OCI-LY7 (cell line): Measurements from ENCODE around the gene STN1. TPM values are rescaled to one million over a fixed set of nuclear protein-coding genes. Genes with fewer than 3 reads are reported as not detected.

Experiments
- BruUV-seq: library from RNA; stranded (reverse); fragments of 400-500 nt; replicated peaks from 2 replicates; lab custom pipeline; 2021; lab: Mats Ljungman, UMichigan
- CTCF ChIA-PET: fragments of 300-600 bp; sonication (Branson Sonifier 250); formaldehyde crosslinking; loops from one replicate; lab custom pipeline; 2022; ENCODE audit warnings: antibody characterized with exemption; ENCODE audit not compliant: unreplicated experiment; lab: Charles Lee
- POLR2A ChIA-PET: fragments of 300-600 bp; sonication (Branson Sonifier 250); formaldehyde crosslinking; loops from one replicate; lab custom pipeline; 2022; ENCODE audit warnings: antibody characterized with exemption; lab: Charles Lee
- DNase-seq: peaks from one replicate; pipeline ENCODE4 v3.0.0-alpha.2; 2015; ENCODE audit warnings: low spot score
- H2AFZ ChIP-seq: fragments of 200-600 bp; sonication (generic), shearing (Covaris generic); 2 replicates; pipeline ENCODE4 v1.6.1; 2014; ENCODE audit warnings: mild to moderate bottlenecking, antibody characterized with exemption, low read length, moderate library complexity
- H3K27ac ChIP-seq: fragments of 200-600 bp; sonication (generic); 2 replicates; pipeline ENCODE4 v1.5.1; 2014; ENCODE audit warnings: mixed run types, low read depth, mild to moderate bottlenecking, moderate library complexity, low read length, inconsistent platforms; ENCODE audit not compliant: poor library complexity, severe bottlenecking
- H3K36me3 ChIP-seq: fragments of 200-600 bp; sonication (generic); 2 replicates; pipeline ENCODE4 v1.6.1; 2014; ENCODE audit warnings: mild to moderate bottlenecking, antibody characterized with exemption, low read length, moderate library complexity, mixed read lengths; ENCODE audit not compliant: insufficient read depth
- H3K4me1 ChIP-seq: fragments of 200-600 bp; sonication (generic); 2 replicates; pipeline ENCODE4 v1.5.1; 2014; ENCODE audit warnings: mild to moderate bottlenecking, low read length; ENCODE audit not compliant: insufficient read depth, poor library complexity, severe bottlenecking
- H3K4me2 ChIP-seq: fragments of 200-600 bp; sonication (generic); 2 replicates; pipeline ENCODE4 v1.6.1; 2014; ENCODE audit warnings: mild to moderate bottlenecking, low read length
- H3K4me3 ChIP-seq: fragments of 200-600 bp; sonication (generic); 2 replicates; pipeline ENCODE4 v1.5.1; 2014; ENCODE audit warnings: mild to moderate bottlenecking, low read depth, low read length; ENCODE audit not compliant: poor library complexity, severe bottlenecking
- H3K79me2 ChIP-seq: fragments of 200-600 bp; sonication (generic); 2 replicates; pipeline ENCODE4 v1.6.1; 2016; ENCODE audit warnings: low read depth, mild to moderate bottlenecking, low read length, moderate library complexity, mixed read lengths; ENCODE audit not compliant: insufficient read depth
- H3K9me2 ChIP-seq: fragments of 200-600 bp; sonication (generic); 2 replicates; pipeline ENCODE4 v1.6.1; 2016; ENCODE audit warnings: mild to moderate bottlenecking, low read length, mixed read lengths; ENCODE audit not compliant: insufficient read depth
- H3K9me3 ChIP-seq: fragments of 200-600 bp; sonication (generic); 2 replicates; pipeline ENCODE4 v1.6.1; 2014; ENCODE audit warnings: mild to moderate bottlenecking, mixed run types, low read length, mixed read lengths
- H4K20me1 ChIP-seq: fragments of 200-600 bp; sonication (generic); 2 replicates; pipeline ENCODE4 v1.6.1; 2014; ENCODE audit warnings: mild to moderate bottlenecking, antibody characterized with exemption, low read length, moderate library complexity, mixed read lengths; ENCODE audit not compliant: insufficient read depth
- EZH2phosphoT487 ChIP-seq: fragments of 200-600 bp; sonication (generic); IDR thresholded peaks from 2 replicates; pipeline ENCODE4 v1.6.1; 2018; ENCODE audit warnings: low read depth, borderline replicate concordance, mild to moderate bottlenecking, mixed run types, antibody characterized with exemption, low read length, moderate library complexity, mixed read lengths
- intact Hi-C: fragments of 100-400 bp; cut with micrococcal nuclease; formaldehyde crosslinking; loops from one replicate; pipeline ENCODE4 v1.10.0; 2022; ENCODE audit not compliant: unreplicated experiment
- total RNA-seq, 2 experiments: library from RNA; depleted of rRNA in 1 of 2; stranded (reverse); fragments of >200 nt in 1 of 2; shearing (Covaris generic) in 1 of 2; gene quantifications; 2 replicates each; pipeline ENCODE4 v1.2.3, GENCODE V29; 2014 to 2022
- TF ChIP-seq, protein P1 (sequence below): fragments of 200-600 bp; sonication (generic); conservative IDR thresholded peaks from 2 replicates; pipeline ENCODE4 v1.5.1; 2014; ENCODE audit warnings: mild to moderate bottlenecking, antibody characterized with exemption, low read length, moderate library complexity, mixed read lengths

The STN1 gene
- total RNA-seq, 2 experiments from 2014 or later, result 19.5 to 24.5 TPM

DNA sequence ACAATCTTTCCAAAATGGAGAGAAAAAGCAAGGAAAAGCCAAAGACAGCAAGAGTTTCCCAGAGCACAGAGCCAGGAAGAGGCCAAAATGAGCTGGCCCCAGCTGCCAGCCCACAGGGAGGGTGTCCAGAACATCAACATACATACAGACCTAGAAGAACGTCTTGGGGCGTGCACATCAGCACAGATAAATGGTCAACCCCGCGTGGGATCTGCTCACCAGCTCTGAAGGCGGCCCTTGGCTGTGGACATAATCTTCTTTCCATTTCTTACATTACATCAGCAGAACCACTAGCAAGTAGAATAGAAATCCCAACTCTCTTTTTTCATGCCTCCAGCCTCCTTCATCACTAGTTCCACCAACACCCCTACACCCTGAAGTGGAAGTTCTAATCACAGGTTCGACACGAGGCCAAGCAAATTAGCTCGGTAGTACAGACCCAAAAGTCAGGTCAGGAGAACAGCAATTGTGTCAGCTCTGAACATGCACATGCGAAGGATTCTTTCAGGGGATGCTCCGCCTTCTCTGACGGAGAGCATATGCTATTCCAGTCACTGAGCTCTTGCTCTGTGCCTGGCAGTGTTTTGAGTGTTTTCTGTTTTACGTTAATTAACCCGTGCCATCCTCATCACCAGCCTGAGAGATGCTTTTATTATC lies 79.0 kb downstream of the STN1 start:
- intact Hi-C loops, result no loop called here
- no TSS peak for BruUV-seq
- Histone ChIP-seq H3K4me3 (no peak overlapping the region), H3K9me3 (no peaks in the 10 kb centered on the region), H3K4me2 (no peak overlapping the region), H3K36me3 (no peaks in the 10 kb centered on the region), H3K4me1 (peaks cover 45% of the 10 kb centered on the region), H2AFZ (no peak overlapping the region), H4K20me1 (no peaks in the 10 kb centered on the region), H3K27ac (no peak overlapping the region), H3K9me2 (no peaks in the 10 kb centered on the region), H3K79me2 (no peaks in the 10 kb centered on the region)
- CTCF ChIA-PET, result no interaction called here
- TF ChIP-seq, protein P1, sequence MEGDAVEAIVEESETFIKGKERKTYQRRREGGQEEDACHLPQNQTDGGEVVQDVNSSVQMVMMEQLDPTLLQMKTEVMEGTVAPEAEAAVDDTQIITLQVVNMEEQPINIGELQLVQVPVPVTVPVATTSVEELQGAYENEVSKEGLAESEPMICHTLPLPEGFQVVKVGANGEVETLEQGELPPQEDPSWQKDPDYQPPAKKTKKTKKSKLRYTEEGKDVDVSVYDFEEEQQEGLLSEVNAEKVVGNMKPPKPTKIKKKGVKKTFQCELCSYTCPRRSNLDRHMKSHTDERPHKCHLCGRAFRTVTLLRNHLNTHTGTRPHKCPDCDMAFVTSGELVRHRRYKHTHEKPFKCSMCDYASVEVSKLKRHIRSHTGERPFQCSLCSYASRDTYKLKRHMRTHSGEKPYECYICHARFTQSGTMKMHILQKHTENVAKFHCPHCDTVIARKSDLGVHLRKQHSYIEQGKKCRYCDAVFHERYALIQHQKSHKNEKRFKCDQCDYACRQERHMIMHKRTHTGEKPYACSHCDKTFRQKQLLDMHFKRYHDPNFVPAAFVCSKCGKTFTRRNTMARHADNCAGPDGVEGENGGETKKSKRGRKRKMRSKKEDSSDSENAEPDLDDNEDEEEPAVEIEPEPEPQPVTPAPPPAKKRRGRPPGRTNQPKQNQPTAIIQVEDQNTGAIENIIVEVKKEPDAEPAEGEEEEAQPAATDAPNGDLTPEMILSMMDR, result no peak
- TF ChIP-seq EZH2phosphoT487, result no peak
- POLR2A ChIA-PET, result no interaction called here
- DNase-seq, result no peak

DNA sequence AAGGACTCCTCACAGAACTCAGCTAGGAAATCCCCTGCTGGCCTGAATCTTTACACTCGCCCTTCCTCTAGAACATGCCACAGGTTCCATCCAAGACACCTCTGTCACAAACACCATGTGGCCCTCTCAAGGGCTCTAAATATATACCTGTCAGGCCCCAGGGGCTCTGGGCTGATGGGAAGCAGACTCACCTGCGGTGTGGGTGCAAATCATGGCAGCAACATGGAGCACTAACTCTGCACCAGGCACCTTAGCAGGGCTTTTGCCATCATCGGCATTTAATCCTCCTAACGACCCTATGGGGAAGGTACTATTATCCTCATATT lies 80.0 kb downstream of the STN1 start:
- no peaks in the 10 kb centered on the region for H3K9me2 ChIP-seq
- DNase-seq, result no peak
- intact Hi-C loops, result no loop called here
- peaks cover 54% of the 10 kb centered on the region for H3K4me1 ChIP-seq
- BruUV-seq, result no TSS peak
- peak overlapping the region; percentile 41; the same call in 1 of the 2 replicates for H2AFZ ChIP-seq
- no peaks in the 10 kb centered on the region for H3K79me2 ChIP-seq
- no peaks in the 10 kb centered on the region for H4K20me1 ChIP-seq
- TF ChIP-seq, protein P1, result no peak
- no peak for TF ChIP-seq EZH2phosphoT487
- ChIA-PET POLR2A (no interaction called here), CTCF (interaction anchor here (0.6 kb wide), 1 partner anchor 27 kb away, joined by 3 read pairs; no protein-coding TSS in a partner anchor)
- peaks cover 2% of the 10 kb centered on the region; the same call in 1 of the 2 replicates for H3K9me3 ChIP-seq
- H3K4me2 ChIP-seq, result peak overlapping the region; percentile 47
- no peak overlapping the region for H3K4me3 ChIP-seq
- H3K27ac ChIP-seq, result peak overlapping the region; percentile 2
- no peaks in the 10 kb centered on the region; the same call in 1 of the 2 replicates for H3K36me3 ChIP-seq
